Activated naive CD8-positive, alpha-beta T cell treated with anti-CD3 and anti-CD28 coated beads, Interleukin-2, amount 50 U/mL, for 24 hours (primary cell): Measurements from ENCODE around the gene BTBD9.

Experiments used
- ATAC-seq: fragments of 150-1000 bp; cut with Tn5 transposase; one replicate; pipeline ENCODE4 v1.10.0; 2021
- DNase-seq: peaks from one replicate; pipeline ENCODE4 v3.0.0; 2021
- H3K27ac Mint-ChIP-seq: one replicate; pipeline ENCODE4 v1.8.0; 2021; ENCODE audit warnings: mild to moderate bottlenecking, mixed read lengths
- H3K27me3 Mint-ChIP-seq: one replicate; pipeline ENCODE4 v1.8.0; 2021; ENCODE audit warnings: mixed read lengths
- H3K36me3 Mint-ChIP-seq: one replicate; pipeline ENCODE4 v1.8.0; 2021; ENCODE audit warnings: low read depth, mixed read lengths
- H3K4me1 Mint-ChIP-seq: one replicate; pipeline ENCODE4 v1.8.0; 2021; ENCODE audit warnings: mixed read lengths
- H3K4me3 Mint-ChIP-seq: one replicate; pipeline ENCODE4 v1.8.0; 2021; ENCODE audit warnings: mild to moderate bottlenecking, moderate library complexity, mixed read lengths
- H3K9me3 Mint-ChIP-seq: one replicate; pipeline ENCODE4 v1.8.0; 2021; ENCODE audit warnings: mixed read lengths

Gene BTBD9

GRCh38 chr6:38572186-38572813 is 67.4 kb downstream of the BTBD9 start:
- Mint-ChIP-seq H3K4me1 (peaks cover 26% of the 10 kb centered on the region), H3K9me3 (no peaks in the 10 kb centered on the region), H3K36me3 (peaks cover 3% of the 10 kb centered on the region), H3K27ac (peak overlapping the region; percentile 78), H3K27me3 (no peaks in the 10 kb centered on the region), H3K4me3 (peak overlapping the region; percentile 58)
- DNase-seq = no peak
- ATAC-seq = peak; percentile 89

- H3K4me1 Mint-ChIP-seq = peaks cover 23% of the 10 kb centered on the region
- no peak overlapping the region for H3K4me3 Mint-ChIP-seq
- no peak for DNase-seq
- H3K9me3 Mint-ChIP-seq = no peaks in the 10 kb centered on the region
- no peaks in the 10 kb centered on the region for H3K27me3 Mint-ChIP-seq
- peak overlapping the region; percentile 78 for H3K27ac Mint-ChIP-seq
- ATAC-seq = peak; percentile 14
- no peaks in the 10 kb centered on the region for H3K36me3 Mint-ChIP-seq
Measured at GRCh38 chr6:38571721-38572120, 68.0 kb downstream of the BTBD9 start.

- Mint-ChIP-seq H3K9me3 (no peaks in the 10 kb centered on the region), H3K27ac (no peak overlapping the region), H3K4me1 (peaks cover 23% of the 10 kb centered on the region), H3K36me3 (no peaks in the 10 kb centered on the region), H3K4me3 (no peak overlapping the region), H3K27me3 (no peaks in the 10 kb centered on the region)
- DNase-seq (no peak), ATAC-seq (no peak)
Measured at GRCh38 chr6:38570750-38571149, 69.0 kb downstream of the BTBD9 start.

DNA sequence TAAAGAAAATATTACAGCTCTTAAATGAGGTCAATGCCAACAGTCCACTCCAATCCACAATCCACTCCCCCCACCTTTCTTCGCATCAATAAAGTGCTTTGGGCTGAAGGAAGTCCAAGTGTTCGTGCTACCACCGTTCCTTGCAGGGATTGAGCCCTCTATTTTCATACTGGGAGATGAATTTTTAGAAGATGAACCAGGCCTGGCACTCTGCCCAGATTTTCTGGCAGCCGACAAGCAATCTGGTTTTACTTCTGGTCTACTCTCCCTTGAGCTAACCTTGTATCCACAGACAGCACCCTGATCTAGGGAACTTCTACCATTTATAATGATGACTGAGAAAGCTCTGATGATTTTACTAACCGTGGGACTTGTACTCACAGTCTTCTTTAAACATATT is 72.3 kb downstream of the BTBD9 start:
- Mint-ChIP-seq H3K4me1 (peaks cover 19% of the 10 kb centered on the region), H3K36me3 (no peaks in the 10 kb centered on the region), H3K4me3 (no peak overlapping the region), H3K27ac (no peak overlapping the region), H3K9me3 (no peaks in the 10 kb centered on the region), H3K27me3 (no peaks in the 10 kb centered on the region)
- ATAC-seq = no peak
- no peak for DNase-seq

DNA sequence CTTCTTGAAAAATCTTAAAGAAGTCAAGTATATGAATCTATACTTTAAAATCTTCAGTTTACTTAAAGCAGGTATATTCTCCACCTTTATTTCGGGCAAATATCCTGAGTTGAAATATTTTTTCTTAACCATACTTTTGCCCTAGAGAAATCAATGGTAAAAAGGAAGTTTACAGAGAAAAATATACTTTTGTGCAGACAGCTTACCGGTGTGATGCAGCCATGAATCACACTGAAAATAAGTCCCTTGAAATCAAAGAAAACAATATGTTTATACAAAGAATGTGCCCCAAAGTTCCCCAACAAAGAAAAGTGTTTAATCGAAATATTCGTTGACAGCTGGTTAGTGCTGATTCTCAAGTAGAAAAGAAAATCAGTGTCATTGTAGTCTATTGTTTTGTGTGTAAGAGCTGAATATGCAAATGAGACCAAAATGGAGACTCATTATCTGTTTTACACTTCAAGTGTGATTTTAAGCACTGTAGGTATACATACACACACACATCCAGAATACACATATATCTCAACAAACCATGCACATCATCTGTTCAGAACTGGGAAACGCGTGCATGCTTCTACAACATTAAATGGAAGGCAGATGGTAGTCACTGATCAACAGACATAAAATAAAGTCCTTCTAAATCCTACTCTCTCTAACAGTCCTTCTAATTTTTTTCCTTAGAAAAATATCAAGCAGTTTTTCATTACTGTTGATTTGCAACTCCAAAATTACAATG is 73.3 kb downstream of the BTBD9 start:
- DNase-seq (no peak), ATAC-seq (no peak)
- H3K4me1 Mint-ChIP-seq = peaks cover 10% of the 10 kb centered on the region

GRCh38 chr6:38564301-38564700 is 75.4 kb downstream of the BTBD9 start:
- H3K27me3 Mint-ChIP-seq = no peaks in the 10 kb centered on the region
- DNase-seq (no peak), ATAC-seq (no peak)
- no peaks in the 10 kb centered on the region for H3K9me3 Mint-ChIP-seq
- H3K27ac Mint-ChIP-seq = no peak overlapping the region
- H3K4me3 Mint-ChIP-seq = no peak overlapping the region
- H3K4me1 Mint-ChIP-seq = peaks cover 3% of the 10 kb centered on the region
- no peaks in the 10 kb centered on the region for H3K36me3 Mint-ChIP-seq

More for the DNA sequence above, 73.3 kb downstream of the BTBD9 start:
- no peaks in the 10 kb centered on the region for H3K27me3 Mint-ChIP-seq
- no peaks in the 10 kb centered on the region for H3K36me3 Mint-ChIP-seq
- no peaks in the 10 kb centered on the region for H3K9me3 Mint-ChIP-seq
- no peak overlapping the region for H3K4me3 Mint-ChIP-seq
- H3K27ac Mint-ChIP-seq = no peak overlapping the region

GRCh38 chr6:38555606-38556005 is 84.1 kb downstream of the BTBD9 start:
- Mint-ChIP-seq H3K4me3 (no peak overlapping the region), H3K27ac (no peak overlapping the region), H3K27me3 (no peaks in the 10 kb centered on the region), H3K36me3 (no peaks in the 10 kb centered on the region), H3K4me1 (peaks cover 3% of the 10 kb centered on the region), H3K9me3 (no peaks in the 10 kb centered on the region)
- ATAC-seq (no peak), DNase-seq (no peak)

GRCh38 chr6:38554700-38555413 is 84.9 kb downstream of the BTBD9 start:
- Mint-ChIP-seq H3K36me3 (no peaks in the 10 kb centered on the region), H3K9me3 (no peaks in the 10 kb centered on the region), H3K27ac (no peak overlapping the region), H3K4me3 (no peak overlapping the region), H3K27me3 (no peaks in the 10 kb centered on the region), H3K4me1 (peaks cover 3% of the 10 kb centered on the region)
- no peak for ATAC-seq
- no peak for DNase-seq

DNA sequence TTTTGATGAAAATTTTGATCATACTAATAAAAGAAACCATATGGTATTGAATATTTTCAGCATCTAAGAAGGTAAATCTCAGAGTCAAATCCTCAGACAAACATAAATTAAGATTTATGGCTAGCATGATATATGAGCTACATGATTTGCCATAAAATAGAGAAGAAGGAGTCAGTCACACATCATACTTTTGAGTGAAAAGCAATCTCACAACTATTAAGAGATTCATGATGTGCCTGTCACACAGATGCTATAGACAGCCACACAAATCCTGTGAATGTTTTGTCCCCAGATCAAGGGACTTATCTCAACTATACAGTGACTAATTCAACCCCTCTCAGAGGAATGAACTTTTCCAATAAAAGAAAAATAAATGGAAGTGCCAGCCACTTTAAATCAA is 85.7 kb downstream of the BTBD9 start:
- peaks cover 3% of the 10 kb centered on the region for H3K4me1 Mint-ChIP-seq
- no peaks in the 10 kb centered on the region for H3K9me3 Mint-ChIP-seq
- H3K27ac Mint-ChIP-seq = no peak overlapping the region
- ATAC-seq (no peak), DNase-seq (no peak)
- H3K36me3 Mint-ChIP-seq = no peaks in the 10 kb centered on the region
- H3K27me3 Mint-ChIP-seq = no peaks in the 10 kb centered on the region
- no peak overlapping the region for H3K4me3 Mint-ChIP-seq

DNA sequence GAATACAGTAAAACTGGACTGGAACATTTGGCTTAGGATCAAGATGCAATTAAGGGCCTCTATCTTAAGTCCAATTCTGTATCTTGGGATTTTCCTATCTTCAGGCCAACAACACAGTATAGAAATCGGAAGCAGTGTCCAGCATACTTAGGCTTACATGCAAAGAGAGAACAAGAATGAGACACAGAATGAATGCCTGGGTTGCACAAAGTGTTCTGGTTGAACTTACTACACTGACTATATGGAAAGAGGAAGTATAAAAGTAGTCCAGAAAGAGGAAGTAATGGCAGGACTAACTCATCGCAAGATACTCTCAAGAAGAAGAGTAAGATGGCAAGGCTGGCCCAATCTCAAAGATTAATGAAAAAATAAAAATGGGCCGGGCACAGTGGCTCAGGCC is 87.6 kb downstream of the BTBD9 start:
- no peak for DNase-seq
- H3K27ac Mint-ChIP-seq = no peak overlapping the region
- no peaks in the 10 kb centered on the region for H3K9me3 Mint-ChIP-seq
- no peak overlapping the region for H3K4me3 Mint-ChIP-seq
- ATAC-seq = no peak
- H3K27me3 Mint-ChIP-seq = no peaks in the 10 kb centered on the region
- peaks cover 3% of the 10 kb centered on the region for H3K4me1 Mint-ChIP-seq
- H3K36me3 Mint-ChIP-seq = peaks cover 2% of the 10 kb centered on the region

- ATAC-seq = no peak
- Mint-ChIP-seq H3K27me3 (no peaks in the 10 kb centered on the region), H3K9me3 (no peaks in the 10 kb centered on the region), H3K4me3 (no peak overlapping the region), H3K27ac (no peak overlapping the region), H3K36me3 (peaks cover 4% of the 10 kb centered on the region), H3K4me1 (no peaks in the 10 kb centered on the region)
- DNase-seq = no peak
Measured at GRCh38 chr6:38549795-38550194, 89.9 kb downstream of the BTBD9 start.

GRCh38 chr6:38549180-38549579 is 90.5 kb downstream of the BTBD9 start:
- no peaks in the 10 kb centered on the region for H3K4me1 Mint-ChIP-seq
- H3K9me3 Mint-ChIP-seq = no peaks in the 10 kb centered on the region
- no peak for ATAC-seq
- H3K27me3 Mint-ChIP-seq = no peaks in the 10 kb centered on the region
- DNase-seq = no peak
- H3K4me3 Mint-ChIP-seq = no peak overlapping the region
- no peak overlapping the region for H3K27ac Mint-ChIP-seq
- peaks cover 8% of the 10 kb centered on the region for H3K36me3 Mint-ChIP-seq

- Mint-ChIP-seq H3K27me3 (no peaks in the 10 kb centered on the region), H3K4me3 (no peak overlapping the region), H3K36me3 (peaks cover 8% of the 10 kb centered on the region), H3K27ac (no peak overlapping the region), H3K4me1 (no peaks in the 10 kb centered on the region), H3K9me3 (no peaks in the 10 kb centered on the region)
- no peak for DNase-seq
- ATAC-seq = peak; percentile 61
Measured at GRCh38 chr6:38543022-38543421, 96.7 kb downstream of the BTBD9 start.

DNA sequence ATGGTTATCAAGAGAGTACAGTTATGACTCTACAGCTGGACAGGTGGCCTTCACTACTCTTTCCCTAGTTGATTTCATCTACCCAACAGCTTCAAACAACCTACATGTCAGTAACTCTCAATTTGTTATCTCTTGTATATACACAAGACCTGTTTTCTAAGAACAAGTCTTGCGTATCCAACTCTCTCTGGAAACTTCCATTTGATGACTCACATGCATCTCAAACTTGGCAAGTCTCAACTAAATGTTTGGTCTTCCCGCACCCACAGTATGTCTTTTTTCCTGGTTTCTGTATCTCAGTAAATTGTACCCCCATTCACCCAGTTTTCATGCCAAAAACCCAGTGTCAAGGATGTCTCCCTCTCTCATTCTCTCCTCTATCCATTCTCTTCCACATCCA is 97.7 kb downstream of the BTBD9 start:
- Mint-ChIP-seq H3K4me3 (no peak overlapping the region), H3K27me3 (no peaks in the 10 kb centered on the region), H3K4me1 (no peaks in the 10 kb centered on the region), H3K9me3 (no peaks in the 10 kb centered on the region), H3K36me3 (peaks cover 5% of the 10 kb centered on the region), H3K27ac (no peak overlapping the region)
- DNase-seq (no peak), ATAC-seq (no peak)

GRCh38 chr6:38533064-38533463 is 106.7 kb downstream of the BTBD9 start:
- Mint-ChIP-seq H3K36me3 (peaks cover 23% of the 10 kb centered on the region), H3K27ac (no peak overlapping the region), H3K27me3 (no peaks in the 10 kb centered on the region), H3K4me1 (peaks cover 16% of the 10 kb centered on the region), H3K4me3 (no peak overlapping the region), H3K9me3 (peaks cover 4% of the 10 kb centered on the region)
- DNase-seq (no peak), ATAC-seq (no peak)
